Fibroblast of villous mesenchyme (primary cell): ENCODE results near the gene RTL1. TPM values are rescaled to one million over a fixed set of nuclear protein-coding genes. Genes with fewer than 3 reads are reported as not detected.
A peak's percentile ranks its signal among the peaks of the same experiment; 100 is the strongest.

Experiments used
- DNase-seq: peaks from one replicate; pipeline ENCODE4 v3.0.0-alpha.2; 2010; ENCODE audit warnings: low read depth
- H3K4me3 ChIP-seq: 2 replicates; pipeline ENCODE4 v1.5.1; 2011; ENCODE audit warnings: low read depth, mild to moderate bottlenecking, low read length
- total RNA-seq: library from RNA; depleted of rRNA; stranded (reverse); fragments of >200 nt; gene quantifications from 2 replicates; pipeline ENCODE4 v1.2.3, GENCODE V29; 2012
- TF ChIP-seq, protein P1 (sequence below): IDR thresholded peaks from 2 replicates; pipeline ENCODE4 v1.5.1; 2012; ENCODE audit warnings: low read depth, mild to moderate bottlenecking, low read length; ENCODE audit not compliant: insufficient read depth

RTL1 gene
- total RNA-seq, 1 donor, result not detected

- TF ChIP-seq, protein P1, sequence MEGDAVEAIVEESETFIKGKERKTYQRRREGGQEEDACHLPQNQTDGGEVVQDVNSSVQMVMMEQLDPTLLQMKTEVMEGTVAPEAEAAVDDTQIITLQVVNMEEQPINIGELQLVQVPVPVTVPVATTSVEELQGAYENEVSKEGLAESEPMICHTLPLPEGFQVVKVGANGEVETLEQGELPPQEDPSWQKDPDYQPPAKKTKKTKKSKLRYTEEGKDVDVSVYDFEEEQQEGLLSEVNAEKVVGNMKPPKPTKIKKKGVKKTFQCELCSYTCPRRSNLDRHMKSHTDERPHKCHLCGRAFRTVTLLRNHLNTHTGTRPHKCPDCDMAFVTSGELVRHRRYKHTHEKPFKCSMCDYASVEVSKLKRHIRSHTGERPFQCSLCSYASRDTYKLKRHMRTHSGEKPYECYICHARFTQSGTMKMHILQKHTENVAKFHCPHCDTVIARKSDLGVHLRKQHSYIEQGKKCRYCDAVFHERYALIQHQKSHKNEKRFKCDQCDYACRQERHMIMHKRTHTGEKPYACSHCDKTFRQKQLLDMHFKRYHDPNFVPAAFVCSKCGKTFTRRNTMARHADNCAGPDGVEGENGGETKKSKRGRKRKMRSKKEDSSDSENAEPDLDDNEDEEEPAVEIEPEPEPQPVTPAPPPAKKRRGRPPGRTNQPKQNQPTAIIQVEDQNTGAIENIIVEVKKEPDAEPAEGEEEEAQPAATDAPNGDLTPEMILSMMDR, result no peak
- no peak overlapping the region for H3K4me3 ChIP-seq
- no peak for DNase-seq
Observed at GRCh38 chr14:100911665-100912316, 8.3 kb upstream of the RTL1 start.

DNA sequence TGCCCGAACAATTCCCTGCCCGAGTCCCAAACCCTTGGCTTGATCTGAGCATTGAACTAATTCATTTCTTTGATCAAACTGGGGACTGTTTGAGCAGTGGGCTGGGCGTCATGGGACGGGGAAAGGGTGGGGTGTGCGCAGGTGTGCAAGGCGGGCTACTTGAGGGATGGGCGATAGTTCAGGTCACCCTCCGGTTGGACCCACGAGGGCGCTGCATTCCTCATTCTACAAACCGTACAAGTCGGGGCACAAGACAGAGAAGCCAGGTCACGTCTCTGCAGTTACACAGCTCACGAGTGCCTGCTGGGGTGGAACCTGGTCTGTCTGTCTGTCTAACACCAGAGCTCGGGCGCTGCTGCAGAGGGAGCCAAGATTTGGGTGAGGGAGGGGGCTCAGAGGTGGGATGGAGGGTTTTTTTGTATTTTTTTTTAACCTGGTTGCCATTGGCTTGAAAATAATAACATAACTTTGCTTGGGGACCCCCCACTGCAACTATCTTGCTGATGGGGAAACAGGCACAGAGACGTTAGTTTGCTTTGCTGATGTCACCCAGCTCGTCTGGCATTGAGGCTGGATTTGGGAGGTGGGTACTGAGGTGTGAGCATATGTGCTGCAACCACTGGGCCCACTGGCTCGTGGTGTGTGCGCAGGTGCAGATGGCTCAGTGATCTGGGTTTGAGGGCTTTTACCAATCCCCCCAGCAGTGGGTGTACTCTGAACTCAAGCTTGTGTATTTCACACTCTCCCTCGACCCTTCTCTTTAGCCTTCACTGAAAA, 7.6 kb upstream of the RTL1 start:
- DNase-seq, result no peak
- TF ChIP-seq, protein P1, result no peak
- no peak overlapping the region for H3K4me3 ChIP-seq

DNA sequence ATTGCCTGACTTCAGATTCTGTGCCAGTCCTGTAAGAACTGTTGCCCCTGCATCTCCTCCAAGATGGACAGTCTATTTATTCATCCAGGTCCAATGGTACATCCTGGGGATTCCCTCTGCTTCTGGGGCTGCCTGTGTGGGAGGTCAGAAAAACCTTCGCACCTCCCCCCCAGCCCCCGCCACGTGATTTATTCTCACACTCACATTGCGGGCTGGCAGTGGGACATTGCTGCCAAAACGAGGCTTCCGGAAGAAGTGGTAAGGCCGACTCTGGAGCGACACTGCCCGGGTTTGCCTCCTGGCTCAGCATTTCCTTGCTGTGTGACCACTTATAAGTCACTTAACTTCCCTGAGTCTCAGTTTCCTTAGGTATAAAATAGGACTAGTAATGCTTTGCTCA, 5.9 kb upstream of the RTL1 start:
- DNase-seq, result no peak
- TF ChIP-seq, protein P1, result no peak
- no peak overlapping the region for H3K4me3 ChIP-seq

DNA sequence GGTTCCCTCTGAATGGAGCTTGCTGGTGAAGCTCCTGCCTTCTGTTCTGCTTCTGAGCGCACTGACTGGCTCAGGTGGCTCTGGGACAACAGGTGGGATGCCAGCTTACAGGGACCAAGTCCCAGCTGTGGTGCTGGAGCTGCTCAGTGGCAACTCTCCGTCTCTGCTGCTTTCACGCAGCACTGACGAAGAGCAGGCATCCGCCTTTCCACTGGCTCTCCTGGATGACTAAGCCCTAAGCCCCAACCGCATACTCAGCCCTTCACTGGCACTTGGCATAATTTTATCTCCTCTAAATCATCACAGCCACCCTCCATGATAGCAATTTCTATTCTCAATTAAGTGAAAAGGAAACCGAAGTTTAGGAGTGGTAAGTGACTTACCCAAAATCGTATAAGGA, 3.7 kb upstream of the RTL1 start:
- no peak for DNase-seq
- TF ChIP-seq, protein P1, result no peak

DNA sequence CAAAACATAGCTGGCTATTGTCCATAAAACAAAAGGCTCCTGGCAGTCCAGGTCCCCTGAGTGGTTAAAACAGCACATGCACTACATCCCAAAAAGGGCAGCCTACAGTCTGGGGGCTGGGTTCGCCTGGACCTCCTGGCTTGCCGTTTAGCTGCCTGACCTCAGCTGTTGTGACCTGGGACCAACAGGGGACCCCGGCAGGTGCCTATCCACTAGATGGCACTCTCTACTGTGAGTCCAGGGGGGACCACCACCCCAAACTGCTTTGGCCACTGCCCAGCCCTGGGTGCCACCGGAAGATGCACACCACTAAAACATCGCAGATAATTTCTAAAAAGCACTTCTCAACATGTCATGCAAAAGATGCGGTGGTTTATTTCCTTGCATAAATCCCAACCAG, 2.9 kb upstream of the RTL1 start:
- no peak for DNase-seq
- H3K4me3 ChIP-seq, result no peak overlapping the region
- TF ChIP-seq, protein P1, result peak; percentile 14

More for the DNA sequence above, 3.7 kb upstream of the RTL1 start:
- H3K4me3 ChIP-seq, result no peak overlapping the region

DNA sequence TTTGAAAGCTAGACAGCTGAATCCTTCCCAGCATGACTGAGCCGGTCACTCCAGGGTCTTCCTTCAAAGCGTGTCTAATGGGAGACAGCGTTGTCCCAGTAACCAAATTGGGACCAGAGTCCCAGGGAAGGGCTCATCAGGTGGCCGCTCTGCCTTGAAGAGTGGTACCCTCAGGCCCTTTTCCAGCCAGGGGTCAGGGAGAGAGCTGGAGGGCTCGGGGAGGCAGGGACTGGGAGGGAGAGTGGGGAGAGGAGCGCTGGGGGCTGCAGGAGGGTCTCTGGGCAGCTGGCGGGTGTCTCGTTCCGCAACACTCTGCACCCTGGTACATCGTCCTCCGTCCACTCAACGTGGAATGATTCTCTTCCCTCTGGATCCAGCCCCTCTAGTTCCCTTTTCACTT, 1.6 kb upstream of the RTL1 start:
- H3K4me3 ChIP-seq, result no peak overlapping the region
- TF ChIP-seq, protein P1, result no peak
- DNase-seq, result no peak
